Breast epithelium (tissue), 4 donors: ENCODE results near the gene TPCN2. TPM values are rescaled to one million over a fixed set of nuclear protein-coding genes. Genes with fewer than 3 reads are reported as not detected.

Source experiments
- DNase-seq, 2 donors: peaks; one replicate each; pipeline ENCODE4 v3.0.0-alpha.2; 2019; ENCODE audit warnings: low spot score in 2 of 2
- H3K27ac ChIP-seq, 2 donors: fragments of 200-600 bp; sonication (generic) in 1 of 2; one replicate each; pipeline ENCODE4 v1.5.1; 2016 to 2019; ENCODE audit warnings: mild to moderate bottlenecking in 1 of 2
- H3K27me3 ChIP-seq, 2 donors: fragments of 200-600 bp; sonication (generic) in 1 of 2; one replicate each; pipeline versions ENCODE4 v1.5.1 to v1.6.0; 2017 to 2019; ENCODE audit warnings: control low read depth in 1 of 2, mild to moderate bottlenecking in 1 of 2
- H3K36me3 ChIP-seq: fragments of 200-600 bp; one replicate; pipeline ENCODE4 v1.5.1; 2019
- H3K4me1 ChIP-seq, 2 donors: fragments of 200-600 bp; sonication (generic); one replicate each; pipeline ENCODE4 v1.5.1; 2016 to 2019; ENCODE audit warnings: control low read depth in 1 of 2
- H3K4me3 ChIP-seq, 3 donors: fragments of 200-600 bp; sonication (generic); 1 replicate in 2 of 3; 2 replicates in 1 of 3; pipeline ENCODE4 v1.5.1; 2016 to 2019; ENCODE audit warnings: mild to moderate bottlenecking in 3 of 3, moderate library complexity in 2 of 3
- H3K9me3 ChIP-seq, 2 donors: fragments of 200-600 bp; sonication (generic) in 1 of 2; one replicate each; pipeline ENCODE4 v1.5.1; 2016 to 2019; ENCODE audit warnings: control low read depth in 1 of 2
- POLR2A ChIP-seq: fragments of 450-650 bp; IDR thresholded peaks from one replicate; pipeline ENCODE4 v1.6.1; 2016; ENCODE audit warnings: antibody characterized with exemption, mild to moderate bottlenecking, moderate library complexity
- POLR2AphosphoS5 ChIP-seq, 3 donors: sonication (generic); formaldehyde crosslinking; IDR thresholded peaks; one replicate each; pipeline ENCODE4 v1.6.1; 2017; ENCODE audit warnings: antibody characterized with exemption in 3 of 3
- intact Hi-C: fragments of 100-400 bp; cut with DNase I; formaldehyde crosslinking; loops from one replicate; pipeline ENCODE4 v1.15.1; 2023; ENCODE audit warnings: low total_unique reads
- total RNA-seq, 3 donors: library from RNA; depleted of rRNA; stranded (reverse); fragments of >200 nt; gene quantifications; one replicate each; pipeline ENCODE4 v1.1.0, GENCODE V29; 2016
- TF ChIP-seq, protein P1 (sequence below), 3 donors: fragments of 450-650 bp; IDR thresholded peaks; one replicate each; pipeline ENCODE4 v1.5.1; 2016 to 2017; ENCODE audit warnings: antibody characterized with exemption in 3 of 3, mild to moderate bottlenecking in 3 of 3, moderate library complexity in 3 of 3

The TPCN2 gene
- total RNA-seq, 3 donors from 2014 or later, result 13.0 to 18.0 (median 13.8) TPM

DNA sequence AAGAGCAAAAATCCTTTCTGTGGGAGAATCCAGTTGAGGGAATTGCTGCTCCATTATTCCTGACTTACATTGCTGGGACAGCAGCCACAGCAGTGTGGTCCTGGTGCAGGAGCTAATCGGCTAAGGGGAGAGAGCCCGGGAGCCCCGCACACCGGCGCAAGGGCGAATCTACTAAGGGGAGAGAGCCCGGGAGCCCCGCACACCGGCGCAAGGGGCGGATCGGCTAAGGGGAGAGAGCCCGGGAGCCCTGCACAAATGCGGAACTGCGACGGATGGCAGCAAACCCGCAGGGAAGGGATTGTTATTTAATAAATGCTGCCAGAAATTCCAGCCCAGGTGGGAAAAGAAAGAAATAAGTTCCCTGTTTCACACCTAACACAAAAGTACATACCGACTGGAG lies 43.5 kb downstream of the TPCN2 start:
- no peak overlapping the region for H3K4me3 ChIP-seq
- intact Hi-C loops, result no loop called here
- TF ChIP-seq POLR2AphosphoS5 (IDR thresholded peaks at IDR 0.05) (no peak), POLR2A (no peak)
- TF ChIP-seq, protein P1, sequence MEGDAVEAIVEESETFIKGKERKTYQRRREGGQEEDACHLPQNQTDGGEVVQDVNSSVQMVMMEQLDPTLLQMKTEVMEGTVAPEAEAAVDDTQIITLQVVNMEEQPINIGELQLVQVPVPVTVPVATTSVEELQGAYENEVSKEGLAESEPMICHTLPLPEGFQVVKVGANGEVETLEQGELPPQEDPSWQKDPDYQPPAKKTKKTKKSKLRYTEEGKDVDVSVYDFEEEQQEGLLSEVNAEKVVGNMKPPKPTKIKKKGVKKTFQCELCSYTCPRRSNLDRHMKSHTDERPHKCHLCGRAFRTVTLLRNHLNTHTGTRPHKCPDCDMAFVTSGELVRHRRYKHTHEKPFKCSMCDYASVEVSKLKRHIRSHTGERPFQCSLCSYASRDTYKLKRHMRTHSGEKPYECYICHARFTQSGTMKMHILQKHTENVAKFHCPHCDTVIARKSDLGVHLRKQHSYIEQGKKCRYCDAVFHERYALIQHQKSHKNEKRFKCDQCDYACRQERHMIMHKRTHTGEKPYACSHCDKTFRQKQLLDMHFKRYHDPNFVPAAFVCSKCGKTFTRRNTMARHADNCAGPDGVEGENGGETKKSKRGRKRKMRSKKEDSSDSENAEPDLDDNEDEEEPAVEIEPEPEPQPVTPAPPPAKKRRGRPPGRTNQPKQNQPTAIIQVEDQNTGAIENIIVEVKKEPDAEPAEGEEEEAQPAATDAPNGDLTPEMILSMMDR (IDR thresholded peaks at IDR 0.05), result no peak
- H3K36me3 ChIP-seq, result no peaks in the 10 kb centered on the region
- no peaks in the 10 kb centered on the region for H3K9me3 ChIP-seq
- no peak overlapping the region for H3K27ac ChIP-seq
- H3K4me1 ChIP-seq, result peaks cover 0 to 5% of the 10 kb centered on the region in 2 donors
- DNase-seq, result no peak
- no peaks in the 10 kb centered on the region for H3K27me3 ChIP-seq

DNA sequence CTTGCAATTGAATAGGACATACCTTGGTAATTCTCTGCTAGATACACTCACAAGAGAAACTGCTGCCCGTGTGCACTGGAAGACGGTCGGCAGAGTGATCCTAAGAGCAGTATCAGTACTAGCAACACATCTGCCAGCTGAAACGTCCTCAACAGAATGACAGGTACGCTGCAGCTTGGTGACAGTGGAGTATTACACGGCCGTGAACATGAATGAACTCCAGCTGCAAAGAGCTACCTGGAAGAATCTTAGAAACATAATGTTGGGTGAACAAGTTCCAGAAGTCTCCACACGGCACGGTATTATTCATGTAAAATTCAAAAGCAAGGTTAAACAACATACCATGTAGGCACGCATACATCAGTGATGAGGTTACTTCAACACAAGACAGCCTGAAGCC lies 44.4 kb downstream of the TPCN2 start:
- no peak overlapping the region for H3K4me3 ChIP-seq
- no peaks in the 10 kb centered on the region for H3K27me3 ChIP-seq
- intact Hi-C loops, result no loop called here
- DNase-seq, result no peak
- H3K36me3 ChIP-seq, result no peaks in the 10 kb centered on the region
- H3K27ac ChIP-seq, result no peak overlapping the region
- TF ChIP-seq POLR2A (no peak), POLR2AphosphoS5 (IDR thresholded peaks at IDR 0.05) (no peak)
- TF ChIP-seq, protein P1 (IDR thresholded peaks at IDR 0.05), result no peak
- H3K4me1 ChIP-seq, result peaks cover 0 to 5% of the 10 kb centered on the region in 2 donors
- H3K9me3 ChIP-seq, result no peaks in the 10 kb centered on the region

DNA sequence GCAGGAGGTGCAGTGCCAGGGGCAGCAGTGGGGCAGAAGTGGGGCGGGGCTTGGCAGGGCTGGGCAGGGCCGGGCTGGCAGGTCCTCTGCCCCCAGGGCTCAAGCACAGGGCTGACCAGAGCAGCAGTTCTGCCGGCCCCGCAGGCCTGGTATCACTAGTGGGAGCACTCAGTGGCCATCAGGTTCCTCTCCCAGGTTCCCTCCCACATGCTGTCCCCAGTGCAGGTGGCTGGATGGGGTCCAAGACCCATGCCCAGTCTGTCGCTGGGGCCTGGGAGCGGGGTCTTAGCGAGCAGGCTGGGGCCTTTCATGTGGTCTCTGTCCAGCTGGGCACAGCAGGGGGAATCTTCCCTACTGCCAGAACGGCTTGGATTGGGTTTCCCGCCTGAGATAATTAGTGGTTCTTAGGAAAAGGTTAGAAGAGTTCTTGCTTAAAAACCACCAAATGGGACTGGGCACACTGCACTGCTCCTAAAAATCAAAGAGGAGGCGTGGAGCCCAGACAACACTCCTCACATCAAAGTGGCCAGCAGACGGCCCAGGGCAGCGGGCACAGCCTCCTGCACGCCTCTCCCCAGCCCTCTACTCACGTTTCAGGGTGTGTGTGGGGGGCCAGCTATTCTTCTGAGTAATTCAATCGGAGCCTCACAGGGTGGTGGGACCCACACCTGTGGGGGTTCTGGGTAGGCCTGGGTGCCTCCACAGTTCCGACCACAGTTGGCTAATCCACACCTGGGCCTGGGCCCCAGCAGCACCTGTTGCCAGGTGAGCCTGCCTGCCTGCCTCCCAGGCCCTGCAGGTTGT lies 45.6 kb downstream of the TPCN2 start:
- Histone ChIP-seq H3K36me3 (no peaks in the 10 kb centered on the region), H3K4me1 (peaks cover 0 to 5% of the 10 kb centered on the region in 2 donors), H3K9me3 (no peaks in the 10 kb centered on the region), H3K4me3 (no peak overlapping the region), H3K27ac (no peak overlapping the region), H3K27me3 (no peaks in the 10 kb centered on the region)
- DNase-seq, result no peak
- TF ChIP-seq POLR2AphosphoS5 (IDR thresholded peaks at IDR 0.05), result no peak
- TF ChIP-seq, protein P1 (IDR thresholded peaks at IDR 0.05), result no peak
- intact Hi-C loops, result no loop called here

DNA sequence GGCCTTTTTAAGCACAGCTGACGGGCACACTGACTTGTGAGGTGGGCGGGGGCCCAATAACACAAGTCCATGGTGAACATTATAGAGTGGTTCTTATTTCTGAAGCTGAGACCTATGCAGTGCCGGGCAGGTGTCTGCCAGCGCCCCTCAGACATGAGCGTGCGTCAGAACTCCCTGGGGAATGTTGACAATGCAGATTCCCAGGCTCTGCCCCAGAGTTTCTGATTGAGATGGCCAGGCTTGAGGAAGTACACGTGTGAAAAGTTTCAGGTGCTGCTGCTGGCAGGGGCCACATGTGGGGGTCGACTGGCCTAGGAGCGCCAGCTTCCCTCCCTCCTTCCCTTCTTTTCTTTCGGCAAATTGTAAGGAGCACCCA lies 46.2 kb downstream of the TPCN2 start:
- no peak overlapping the region for H3K27ac ChIP-seq
- no peak overlapping the region for H3K4me3 ChIP-seq
- DNase-seq, result no peak
- H3K27me3 ChIP-seq, result no peaks in the 10 kb centered on the region
- TF ChIP-seq POLR2A, result no peak
- TF ChIP-seq POLR2AphosphoS5 (IDR thresholded peaks at IDR 0.05), result no peak
- TF ChIP-seq, protein P1 (IDR thresholded peaks at IDR 0.05), result no peak
- H3K36me3 ChIP-seq, result no peaks in the 10 kb centered on the region
- H3K4me1 ChIP-seq, result peaks cover 0 to 5% of the 10 kb centered on the region in 2 donors
- intact Hi-C loops, result no loop called here
- H3K9me3 ChIP-seq, result no peaks in the 10 kb centered on the region

DNA sequence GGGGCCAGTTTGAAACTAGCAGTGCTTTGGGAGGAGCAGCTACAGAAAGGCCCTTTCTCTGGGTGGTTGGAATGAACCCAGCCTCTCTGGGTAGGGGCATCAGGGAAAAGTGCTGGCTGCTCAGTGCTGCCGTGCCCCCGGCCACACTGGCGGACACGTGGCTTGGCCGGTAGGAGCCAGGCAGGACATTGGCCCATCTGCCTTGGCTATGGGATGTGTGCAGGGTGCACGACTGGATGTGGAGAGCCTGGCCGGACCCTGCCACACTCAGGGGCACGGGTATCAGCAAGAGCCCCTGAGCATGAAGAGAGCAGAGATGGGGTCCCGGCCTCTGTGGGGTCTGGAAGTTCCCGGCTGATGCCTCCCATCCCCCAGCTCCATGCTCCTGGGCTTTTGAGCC lies 46.6 kb downstream of the TPCN2 start:
- TF ChIP-seq, protein P1 (IDR thresholded peaks at IDR 0.05), result no peak
- no peak for TF ChIP-seq POLR2AphosphoS5 (IDR thresholded peaks at IDR 0.05)
- H3K27ac ChIP-seq, result no peak overlapping the region
- no peaks in the 10 kb centered on the region for H3K9me3 ChIP-seq
- H3K4me1 ChIP-seq, result peaks cover 0 to 5% of the 10 kb centered on the region in 2 donors
- intact Hi-C loops, result no loop called here
- DNase-seq, result no peak
- H3K27me3 ChIP-seq, result no peaks in the 10 kb centered on the region
- H3K4me3 ChIP-seq, result no peak overlapping the region
- no peaks in the 10 kb centered on the region for H3K36me3 ChIP-seq
